LNCAP (cell line): ENCODE results near the gene LRRC15.

Source experiments
- CTCF ChIP-seq: fragments of 450-650 bp; IDR thresholded peaks from 2 replicates; pipeline ENCODE4 v1.5.1; 2017; ENCODE audit warnings: mild to moderate bottlenecking

The LRRC15 gene

GRCh38 chr3:194355379-194355778 is 14.2 kb downstream of the LRRC15 start:
- no peak for TF ChIP-seq CTCF

- no peak for TF ChIP-seq CTCF
These were observed 15.2 kb downstream of the LRRC15 start for GRCh38 chr3:194354315-194354714.

GRCh38 chr3:194352667-194353246 is 16.8 kb downstream of the LRRC15 start:
- no peak for TF ChIP-seq CTCF

GRCh38 chr3:194351952-194352536 is 17.5 kb downstream of the LRRC15 start:
- no peak for TF ChIP-seq CTCF

GRCh38 chr3:194351080-194351672 is 18.4 kb downstream of the LRRC15 start, which contains the start of gene CPN2:
CPN2 (minus strand) TSS chr3:194351328; CDS start chr3:194342702, 8,626 bp downstream.
- TF ChIP-seq CTCF, result no peak

- TF ChIP-seq CTCF, result no peak
These were observed 18.8 kb downstream of the LRRC15 start for GRCh38 chr3:194350726-194351071.

- no peak for TF ChIP-seq CTCF
These were observed 21.2 kb downstream of the LRRC15 start for GRCh38 chr3:194348354-194348753.
